ENCODE results near the gene LHX2. TPM values are rescaled to one million over a fixed set of nuclear protein-coding genes. Genes with fewer than 3 reads are reported as not detected.

The LHX2 gene
- total RNA-seq, 1 donor from 2014 or later, result not detected

GRCh38 chr9:123998970-123999621, 12.5 kb upstream of the LHX2 start:
- no peak for DNase-seq (ENCODE audit: low read depth in 2 of 2)

GRCh38 chr9:123999661-124000060, 11.9 kb upstream of the LHX2 start:
- DNase-seq (ENCODE audit: low read depth in 2 of 2), result no peak

- DNase-seq (ENCODE audit: low read depth in 2 of 2), result no peak
Measured at GRCh38 chr9:124000161-124000783, 11.3 kb upstream of the LHX2 start.

- no peak for DNase-seq (ENCODE audit: low read depth in 2 of 2)
Measured at GRCh38 chr9:124000784-124001457, 10.6 kb upstream of the LHX2 start.

- no peak for DNase-seq (ENCODE audit: low read depth in 2 of 2)
Measured at GRCh38 chr9:124001458-124001799, 10.1 kb upstream of the LHX2 start.

GRCh38 chr9:124001866-124002525, 9.6 kb upstream of the LHX2 start:
- DNase-seq (ENCODE audit: low read depth in 2 of 2), result no peak

GRCh38 chr9:124003636-124004349, 7.8 kb upstream of the LHX2 start:
- no peak for DNase-seq (ENCODE audit: low read depth in 2 of 2)

GRCh38 chr9:124004593-124004992, 7.0 kb upstream of the LHX2 start:
- no peak for DNase-seq (ENCODE audit: low read depth in 2 of 2)

GRCh38 chr9:124005029-124005771, 6.4 kb upstream of the LHX2 start:
- DNase-seq (ENCODE audit: low read depth in 2 of 2), result no peak

GRCh38 chr9:124006448-124007361, 4.9 kb upstream of the LHX2 start:
- no peak for DNase-seq (ENCODE audit: low read depth in 2 of 2)

- no peak for DNase-seq (ENCODE audit: low read depth in 2 of 2)
Measured at GRCh38 chr9:124007565-124008302, 3.8 kb upstream of the LHX2 start.

- no peak for DNase-seq (ENCODE audit: low read depth in 2 of 2)
Measured at GRCh38 chr9:124008303-124008693, 3.3 kb upstream of the LHX2 start.

- DNase-seq (ENCODE audit: low read depth in 2 of 2), result no peak
Measured at GRCh38 chr9:124008694-124009530, 2.7 kb upstream of the LHX2 start.

GRCh38 chr9:124009531-124010217, 1.9 kb upstream of the LHX2 start:
- DNase-seq (ENCODE audit: low read depth in 2 of 2), result no peak

- no peak for DNase-seq (ENCODE audit: low read depth in 2 of 2)
Measured at GRCh38 chr9:124010303-124010664, 1.3 kb upstream of the LHX2 start.

- no peak for DNase-seq (ENCODE audit: low read depth in 2 of 2)
Measured at GRCh38 chr9:124010665-124011321, 775 bp upstream of the LHX2 start.
